Fibroblast of skin of right biceps (primary cell): ENCODE data around the gene PPME1.
"Not testable (repeated sequence)": the region's sequence is repeated elsewhere in the genome, so short reads cannot be mapped to it uniquely, and the experiment has no call there.

ENCODE experiments used
- DNase-seq: peaks from one replicate; pipeline ENCODE4 v3.0.0-alpha.2; 2013

PPME1 gene, protein sequence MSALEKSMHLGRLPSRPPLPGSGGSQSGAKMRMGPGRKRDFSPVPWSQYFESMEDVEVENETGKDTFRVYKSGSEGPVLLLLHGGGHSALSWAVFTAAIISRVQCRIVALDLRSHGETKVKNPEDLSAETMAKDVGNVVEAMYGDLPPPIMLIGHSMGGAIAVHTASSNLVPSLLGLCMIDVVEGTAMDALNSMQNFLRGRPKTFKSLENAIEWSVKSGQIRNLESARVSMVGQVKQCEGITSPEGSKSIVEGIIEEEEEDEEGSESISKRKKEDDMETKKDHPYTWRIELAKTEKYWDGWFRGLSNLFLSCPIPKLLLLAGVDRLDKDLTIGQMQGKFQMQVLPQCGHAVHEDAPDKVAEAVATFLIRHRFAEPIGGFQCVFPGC

DNA sequence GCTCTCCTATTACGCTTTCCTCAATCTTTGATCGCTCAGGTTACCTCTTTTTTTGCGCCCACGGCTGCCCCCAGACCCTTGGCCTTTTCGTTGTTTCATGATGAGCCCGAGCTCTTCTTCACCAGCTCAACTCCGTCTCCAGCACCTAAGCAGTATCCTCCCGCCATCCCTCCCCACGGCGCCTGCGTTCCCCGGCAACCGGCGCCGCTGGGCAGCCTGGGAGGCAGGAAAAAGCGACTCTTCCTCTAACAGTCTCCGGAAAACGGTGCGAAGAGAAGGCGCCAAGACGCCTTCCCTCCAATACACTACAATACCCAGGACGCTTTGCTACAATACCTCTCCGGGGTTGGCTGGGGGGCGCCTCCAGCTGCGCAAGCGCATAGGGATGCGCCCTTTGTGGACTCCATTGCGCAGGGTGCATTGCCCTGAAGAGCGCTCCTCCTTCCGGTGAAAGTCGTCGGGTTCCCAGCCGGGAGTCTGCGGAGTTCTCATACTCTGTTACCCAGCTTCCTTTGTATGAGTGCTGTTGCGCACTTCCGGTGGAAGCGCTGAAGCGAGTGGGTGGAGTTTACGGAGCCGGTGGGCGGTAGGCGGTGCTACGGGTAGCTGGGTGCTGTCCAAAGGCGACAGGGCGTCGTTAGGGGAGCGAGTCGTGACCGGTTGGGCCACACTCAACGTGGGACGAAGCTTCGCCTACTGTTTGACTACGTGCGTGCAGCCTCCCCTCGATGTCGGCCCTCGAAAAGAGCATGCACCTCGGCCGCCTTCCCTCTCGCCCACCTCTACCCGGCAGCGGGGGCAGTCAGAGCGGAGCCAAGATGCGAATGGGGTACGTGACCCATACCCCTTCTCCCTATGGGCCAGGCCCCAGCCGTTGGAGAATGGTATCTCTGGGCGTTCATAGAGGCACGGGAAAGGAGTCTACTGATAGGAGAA lies at the start of gene PPME1, which contains the start of gene C2CD3:
PPME1 (plus strand) TSS at position 596 of the 936 bp plus-strand sequence; CDS start at position 729, 133 bp downstream.
C2CD3 (minus strand) TSS at position 309 of the 936 bp plus-strand sequence; CDS start at position 99, 210 bp downstream.
- DNase-seq: peak; percentile 100

DNA sequence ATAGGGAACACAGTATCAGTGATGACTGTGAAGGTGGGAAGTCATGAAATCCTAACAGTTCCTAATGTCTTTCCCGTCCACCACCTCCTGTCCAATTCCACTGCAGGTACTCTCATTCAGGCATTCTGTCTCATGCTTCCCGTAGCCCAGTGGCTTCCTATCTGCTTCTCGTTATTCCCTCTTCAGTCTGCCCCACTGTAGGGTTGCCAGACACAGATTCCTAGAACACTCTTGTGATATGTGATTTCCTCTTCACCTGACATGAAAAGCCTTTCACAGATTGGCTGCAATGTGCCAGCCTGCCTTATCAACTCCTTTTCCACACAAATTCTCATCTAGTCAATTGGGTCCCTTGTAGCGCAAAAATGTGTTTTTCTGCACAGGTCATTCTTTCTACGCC lies 49.3 kb upstream of the PPME1 start:
- DNase-seq: no peak

DNA sequence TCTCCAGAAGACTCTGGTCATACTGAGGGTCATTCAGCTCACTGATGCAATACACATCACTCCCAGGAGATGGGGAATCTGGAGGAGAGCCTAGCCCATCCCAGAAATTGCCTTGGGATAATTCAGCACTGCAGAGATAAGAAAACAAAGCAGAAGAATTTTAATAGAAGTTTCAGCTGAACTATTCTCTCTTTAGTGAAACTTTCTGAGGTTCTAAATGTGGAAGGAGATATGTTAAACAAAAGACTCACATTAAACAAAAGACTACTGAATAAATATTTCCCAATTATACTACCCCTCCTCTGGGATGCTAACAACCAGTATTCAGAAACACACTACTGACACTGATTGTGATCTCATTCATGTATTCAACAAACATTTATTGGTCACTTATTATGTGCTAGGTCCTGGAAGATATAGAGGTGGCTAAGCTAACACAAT lies 48.1 kb upstream of the PPME1 start:
- DNase-seq: peak; percentile 25

DNA sequence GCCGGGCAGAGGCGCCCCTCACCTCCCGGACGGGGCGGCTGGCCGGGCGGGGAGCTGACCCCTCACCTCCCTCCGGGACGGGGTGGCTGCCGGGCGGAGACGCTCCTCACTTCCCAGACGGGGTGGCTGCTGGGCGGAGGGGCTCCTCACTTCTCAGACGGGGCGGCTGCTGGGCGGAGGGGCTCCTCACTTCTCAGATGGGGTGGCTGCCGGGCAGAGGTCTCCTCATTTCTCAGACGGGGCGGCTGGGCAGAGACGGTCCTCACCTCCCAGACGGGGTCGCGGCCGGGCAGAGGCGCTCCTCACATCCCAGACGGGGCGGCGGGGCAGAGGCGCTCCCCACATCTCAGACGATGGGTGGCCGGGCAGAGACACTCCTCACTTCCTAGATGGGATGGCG lies 42.0 kb upstream of the PPME1 start:
- DNase-seq: not testable (repeated sequence)

DNA sequence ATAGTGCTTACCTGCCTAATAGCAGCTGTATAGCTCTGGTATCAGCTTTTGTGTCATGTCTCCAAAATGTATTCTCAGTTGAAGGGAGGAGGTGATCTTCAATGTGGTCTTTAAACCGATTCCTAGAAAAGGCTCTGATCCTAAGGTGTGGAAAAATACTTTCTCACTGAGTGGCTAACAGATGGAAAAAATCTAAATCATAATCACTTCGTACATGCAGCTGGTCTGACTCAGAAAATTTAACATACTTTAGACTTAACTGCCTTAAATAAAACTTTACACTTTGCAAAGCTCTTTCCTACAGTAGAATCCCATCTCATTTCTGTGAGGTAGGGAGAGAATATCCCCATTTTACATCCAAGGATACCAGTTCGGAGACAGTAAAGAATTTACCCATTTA lies 38.3 kb upstream of the PPME1 start:
- DNase-seq: no peak

DNA sequence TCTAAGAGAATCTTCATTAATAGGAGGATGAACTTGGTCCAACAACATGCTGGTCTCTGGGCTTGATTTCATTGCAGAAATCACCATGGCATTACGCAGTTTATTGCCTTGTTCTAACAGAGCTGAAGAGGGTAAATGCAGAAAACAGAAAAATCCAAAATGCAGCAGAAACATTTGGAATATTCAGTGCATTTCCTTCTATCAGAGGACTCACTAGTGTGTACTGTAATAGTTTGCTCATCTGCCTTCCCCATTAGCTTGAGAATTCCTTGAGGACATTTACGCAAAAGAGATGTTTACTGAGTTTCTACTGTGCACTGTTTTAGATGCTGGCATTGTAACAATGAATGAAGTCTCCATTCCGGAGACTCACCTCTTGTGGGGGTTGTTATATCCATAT lies 37.7 kb upstream of the PPME1 start:
- DNase-seq: no peak

DNA sequence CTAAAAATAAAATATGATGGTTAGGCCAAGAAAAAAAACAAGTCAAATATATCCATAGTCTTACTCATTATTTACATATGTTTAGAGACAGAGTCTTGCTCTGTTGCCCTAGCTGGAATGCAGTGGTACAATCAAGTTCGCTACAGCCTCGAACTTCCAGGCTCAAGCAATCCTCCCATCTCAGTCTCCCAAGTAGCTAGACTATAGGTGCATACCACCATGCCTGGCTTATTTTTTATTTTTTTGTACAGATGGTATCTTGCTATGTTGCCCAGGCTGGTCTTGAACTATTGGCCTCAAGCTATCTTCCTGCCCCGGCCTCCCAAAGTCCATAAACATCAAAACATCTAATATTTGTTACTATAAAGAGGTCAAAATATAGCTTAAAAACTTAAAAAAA lies 36.4 kb upstream of the PPME1 start:
- no peak for DNase-seq

DNA sequence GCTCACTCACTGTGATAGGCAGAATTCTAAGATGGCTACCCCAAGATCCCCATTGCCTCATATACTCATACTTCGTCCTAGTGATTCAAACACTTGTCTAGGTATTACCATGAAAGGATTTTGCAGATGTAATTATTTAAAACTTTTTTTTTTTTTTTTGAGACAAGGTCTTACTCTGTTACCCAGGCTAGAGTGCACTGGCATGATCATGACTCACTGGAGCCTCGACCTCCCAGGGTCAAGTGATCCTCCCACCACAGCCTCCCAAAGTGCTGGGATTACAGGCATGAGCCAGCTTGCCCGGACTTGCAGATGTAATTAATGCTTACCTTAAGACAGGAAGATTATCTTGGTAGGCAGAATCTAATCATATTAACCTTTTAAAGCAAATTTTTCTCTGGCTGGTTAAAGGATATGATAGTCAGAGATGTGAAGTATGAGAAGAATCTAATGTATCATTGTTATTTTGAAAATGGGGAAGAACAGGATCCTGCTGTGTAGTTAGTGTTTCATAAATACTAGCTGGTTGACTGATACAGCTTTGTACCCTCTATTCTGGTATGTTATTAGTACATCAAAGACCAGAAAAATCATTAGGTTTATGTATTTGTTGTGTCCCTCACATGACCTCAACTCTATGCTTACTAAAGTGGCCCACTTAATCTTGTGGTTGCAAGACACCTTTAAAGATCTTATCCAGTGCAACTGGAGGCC lies 35.8 kb upstream of the PPME1 start:
- DNase-seq: peak; percentile 42

DNA sequence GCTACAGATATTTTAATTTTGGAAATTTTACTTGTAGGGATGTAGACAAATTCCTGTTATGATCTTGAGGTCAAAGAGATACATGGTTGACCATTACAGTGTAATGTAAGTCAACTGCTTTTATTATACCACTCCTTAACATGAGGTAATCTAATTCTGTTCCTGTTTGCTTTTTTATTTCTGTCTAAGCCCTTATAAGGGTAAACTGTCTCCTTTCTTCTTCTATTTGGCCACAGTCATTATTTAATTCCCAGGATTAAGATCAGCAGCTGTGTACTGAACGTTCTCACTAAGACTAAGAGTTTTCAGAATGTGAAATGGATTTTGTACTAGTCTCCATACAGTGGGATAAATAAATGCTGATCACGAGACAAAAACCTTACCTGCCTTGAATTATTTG lies 33.1 kb upstream of the PPME1 start:
- peak; percentile 28 for DNase-seq

DNA sequence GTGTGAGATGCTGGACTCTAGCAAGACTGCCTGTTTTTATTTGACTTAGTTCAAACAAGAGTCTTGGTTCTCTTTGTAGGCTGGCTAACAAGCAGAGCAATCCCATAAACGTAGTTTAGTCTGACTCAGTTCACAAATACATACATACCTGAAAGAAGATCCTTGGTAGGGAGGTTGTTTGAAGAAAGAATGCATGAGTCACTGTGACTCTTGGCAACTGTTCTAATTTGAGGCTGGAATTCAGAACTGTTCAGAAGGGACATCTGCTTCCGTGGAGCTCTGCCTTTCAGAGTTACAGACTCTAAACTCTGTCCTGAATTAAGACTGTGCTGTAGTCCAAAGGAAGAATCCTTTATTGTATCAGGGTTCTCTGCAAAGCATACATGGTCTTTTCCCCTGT lies 32.5 kb upstream of the PPME1 start:
- peak; percentile 99 for DNase-seq

DNA sequence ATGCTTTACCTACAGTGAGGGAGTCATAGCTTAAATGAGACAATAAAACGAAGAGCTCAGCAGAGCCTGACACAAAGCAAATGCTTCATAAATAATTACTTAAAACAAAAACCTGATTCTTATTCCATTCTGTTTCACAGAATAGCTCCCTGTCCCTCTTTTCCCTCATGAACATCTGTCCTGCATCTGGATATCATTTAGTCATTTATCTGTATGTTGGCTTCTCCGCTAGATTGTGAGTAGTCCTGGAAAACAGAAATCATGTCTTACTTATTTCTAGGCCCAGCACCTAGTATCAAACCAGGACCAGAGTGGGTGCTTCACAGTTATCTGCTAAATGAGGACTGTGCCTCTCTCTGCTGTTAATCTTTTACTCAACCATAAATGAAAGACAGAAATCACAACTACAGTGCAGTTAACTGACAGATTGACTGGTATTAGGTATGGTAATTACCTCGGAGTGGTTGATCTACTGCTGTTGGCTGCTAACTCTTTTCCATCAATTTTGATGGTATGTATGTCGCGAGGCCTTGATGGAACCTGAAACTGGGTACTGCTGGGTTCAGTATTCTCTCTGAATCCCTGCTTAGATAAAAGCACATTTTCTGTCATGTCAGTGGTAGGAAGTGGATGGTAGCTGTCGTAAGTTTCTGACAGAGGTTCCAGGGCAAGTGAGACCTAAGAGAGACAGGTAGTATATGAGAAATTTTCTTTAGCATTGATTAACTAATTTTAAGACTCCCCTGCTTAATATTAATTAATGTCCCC lies 31.8 kb upstream of the PPME1 start:
- peak; percentile 39 for DNase-seq

DNA sequence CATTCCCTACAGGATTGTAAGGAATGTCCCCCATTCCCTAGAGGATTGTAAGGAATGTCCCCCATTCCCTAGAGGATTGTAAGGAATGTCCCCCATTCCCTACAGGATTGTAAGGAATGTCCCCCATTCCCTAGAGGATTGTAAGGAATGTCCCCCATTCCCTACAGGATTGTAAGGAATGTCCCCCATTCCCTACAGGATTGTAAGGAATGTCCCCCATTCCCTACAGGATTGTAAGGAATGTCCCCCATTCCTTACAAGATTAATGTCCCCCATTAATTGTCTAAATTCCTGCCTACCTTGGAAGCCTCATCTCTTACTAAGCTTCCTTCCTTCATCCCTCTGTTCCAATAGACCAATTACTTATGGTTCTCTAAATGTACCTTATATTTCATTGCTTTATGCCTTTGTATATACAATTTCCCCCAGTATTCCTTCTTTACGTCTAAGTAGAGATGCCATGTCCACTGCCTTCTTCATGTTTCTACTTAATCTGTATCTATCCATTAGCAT lies 31.1 kb upstream of the PPME1 start:
- peak; percentile 59 for DNase-seq

DNA sequence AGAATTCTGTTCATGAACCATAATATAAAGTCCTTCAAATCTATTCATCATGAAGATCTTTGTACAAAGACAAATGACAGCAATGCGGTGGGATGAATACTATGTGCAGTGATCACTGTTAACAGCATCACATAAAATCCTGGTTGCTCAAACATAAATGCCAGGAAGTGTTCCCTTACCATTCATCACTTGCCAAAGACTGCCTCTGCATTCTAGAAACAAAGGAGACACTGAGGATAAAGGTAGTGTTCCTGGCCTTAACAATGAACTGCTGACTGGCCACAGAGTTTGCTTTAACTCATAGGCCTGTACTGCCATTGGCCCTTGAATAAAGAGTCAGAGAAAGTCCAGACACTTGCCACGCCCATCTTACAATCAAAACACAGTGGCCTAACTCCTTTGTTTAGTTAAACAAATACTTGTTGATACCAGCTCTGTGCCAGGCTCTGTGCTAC lies 29.8 kb upstream of the PPME1 start:
- DNase-seq: peak; percentile 46

DNA sequence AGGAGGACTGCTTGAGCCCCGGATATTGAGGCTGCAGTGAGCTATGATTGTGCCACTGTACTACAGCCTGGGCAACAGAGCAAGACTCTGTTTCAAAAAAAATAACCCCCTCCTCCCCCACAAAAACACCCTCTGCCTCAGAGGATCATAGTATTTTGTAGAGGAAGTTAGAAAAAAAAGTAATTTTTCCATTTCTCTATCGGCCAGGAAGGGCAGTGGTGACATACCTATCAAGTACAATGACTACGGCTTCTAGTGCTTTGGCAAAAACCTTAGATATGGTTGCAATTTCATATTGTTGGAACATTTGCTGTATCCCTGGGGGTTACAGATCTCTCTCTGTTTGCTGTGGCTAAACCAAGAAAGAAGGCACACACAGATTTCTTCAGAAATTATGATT lies 29.2 kb upstream of the PPME1 start:
- DNase-seq: no peak

DNA sequence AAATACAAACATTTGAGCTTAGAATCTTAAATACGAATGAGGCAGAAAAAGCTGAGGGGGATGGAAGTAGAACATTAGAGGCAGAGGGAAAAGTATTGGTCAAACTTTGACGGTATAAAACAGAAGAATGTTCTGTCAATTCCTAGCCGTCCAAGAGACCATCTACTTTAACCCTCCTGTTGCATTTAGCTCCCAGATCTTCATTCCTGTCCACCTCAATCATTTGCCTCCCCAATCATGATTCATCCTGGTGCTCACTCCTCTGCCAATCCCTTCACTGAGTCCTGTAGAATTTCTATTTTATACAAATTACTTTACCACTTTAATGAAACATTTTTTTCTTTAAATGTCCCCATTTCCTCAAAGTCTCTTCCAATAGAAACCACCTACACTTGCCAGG lies 28.5 kb upstream of the PPME1 start:
- peak; percentile 73 for DNase-seq

DNA sequence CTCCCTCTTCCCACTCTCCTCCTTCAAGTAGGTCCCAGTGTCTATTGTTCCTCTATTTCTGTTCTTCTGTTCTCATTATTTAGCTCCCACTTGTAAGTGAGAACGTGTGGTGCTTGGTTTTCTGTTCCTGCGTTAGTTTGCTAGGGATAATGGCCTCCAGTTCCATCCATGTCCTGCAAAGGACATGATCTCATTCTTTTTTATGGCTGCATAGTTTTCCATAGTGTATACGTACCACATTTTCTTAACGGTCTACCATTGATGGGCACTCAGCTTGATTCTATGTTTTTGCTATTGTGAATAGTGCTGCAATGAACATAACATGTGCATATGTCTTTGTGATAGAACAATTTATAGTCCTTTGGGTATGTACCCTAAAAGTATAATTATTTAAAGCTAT lies 26.5 kb upstream of the PPME1 start:
- no peak for DNase-seq

DNA sequence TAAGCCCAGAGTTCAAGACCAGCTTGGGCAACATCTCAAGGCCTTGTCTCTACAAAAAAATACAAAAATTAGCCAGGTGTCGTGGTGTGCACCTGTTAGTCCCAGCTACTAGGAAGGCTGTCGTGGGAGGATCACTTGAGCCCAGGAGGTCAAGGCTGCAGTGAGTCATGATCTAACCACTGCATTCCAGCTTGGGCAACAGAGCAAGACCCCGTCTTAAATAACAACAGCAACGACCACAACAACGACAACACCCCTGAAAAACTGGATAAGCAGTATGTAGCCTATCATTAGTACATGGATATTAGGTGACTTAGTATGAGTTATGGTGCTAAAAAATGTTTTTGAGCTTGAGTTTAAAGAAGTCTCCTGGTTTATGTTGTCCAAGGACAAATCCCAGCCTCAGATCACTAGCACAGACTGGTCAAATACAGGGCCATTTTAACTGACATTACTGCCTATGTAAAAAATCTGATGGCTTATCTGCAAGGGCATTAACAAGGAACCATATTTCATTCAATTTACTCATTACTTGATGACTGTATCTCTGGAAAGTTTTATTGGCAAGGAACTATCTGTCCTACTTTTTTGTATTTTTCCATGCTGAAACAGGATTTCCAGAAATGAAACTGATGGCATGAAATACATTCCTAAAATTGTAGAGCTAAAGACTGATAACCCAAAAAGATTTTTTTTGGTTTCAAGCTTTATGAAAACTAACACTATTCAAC lies 23.7 kb upstream of the PPME1 start:
- no peak for DNase-seq

DNA sequence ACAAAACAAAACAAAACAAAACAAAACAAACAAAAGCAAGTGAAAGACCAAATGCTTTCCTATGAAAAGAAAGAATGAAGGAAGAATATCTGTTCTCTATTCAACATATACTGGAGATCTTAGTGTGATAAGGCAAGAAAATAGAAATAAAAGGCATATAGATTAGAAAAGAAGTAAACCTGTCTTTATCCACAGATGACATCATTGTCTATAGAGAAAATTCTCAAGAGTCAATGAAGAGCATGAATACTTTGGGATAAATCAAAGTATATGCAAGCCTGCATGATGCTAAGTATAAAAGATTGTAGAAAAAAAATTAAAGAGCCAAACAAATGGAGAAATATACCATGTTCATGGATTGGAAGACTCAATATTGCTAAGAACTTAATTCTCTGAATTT lies 17.9 kb upstream of the PPME1 start:
- no peak for DNase-seq

DNA sequence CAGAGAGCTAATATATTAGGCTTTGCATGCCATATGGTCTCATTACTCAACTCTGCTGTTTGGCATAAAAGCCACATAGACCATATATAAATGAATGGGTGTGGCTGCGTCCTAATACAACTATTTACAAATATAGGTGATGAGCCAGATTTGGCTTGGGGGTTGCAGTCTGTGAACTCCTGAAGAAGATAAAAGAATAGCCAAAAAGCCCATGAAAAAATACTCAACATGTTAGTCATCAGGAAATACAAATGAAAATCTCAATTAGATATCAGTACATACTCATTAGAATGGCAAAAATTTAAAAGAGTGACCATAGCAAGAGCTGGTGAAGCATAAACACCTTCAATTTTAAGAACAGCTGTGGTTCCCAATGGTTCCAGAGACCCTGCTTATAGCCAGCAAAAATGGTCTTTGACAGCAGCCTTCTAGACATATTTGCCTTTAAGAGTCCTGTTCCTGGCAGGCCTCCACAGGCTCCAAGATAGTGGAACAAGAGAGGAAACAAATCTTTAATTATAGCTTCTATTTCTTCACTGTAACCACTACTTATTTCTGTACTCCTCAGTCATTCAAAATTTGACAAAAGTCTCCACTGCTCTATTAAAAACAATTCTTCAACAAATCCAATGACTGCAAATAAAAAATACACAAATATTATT lies 16.3 kb upstream of the PPME1 start:
- DNase-seq: peak; percentile 34

DNA sequence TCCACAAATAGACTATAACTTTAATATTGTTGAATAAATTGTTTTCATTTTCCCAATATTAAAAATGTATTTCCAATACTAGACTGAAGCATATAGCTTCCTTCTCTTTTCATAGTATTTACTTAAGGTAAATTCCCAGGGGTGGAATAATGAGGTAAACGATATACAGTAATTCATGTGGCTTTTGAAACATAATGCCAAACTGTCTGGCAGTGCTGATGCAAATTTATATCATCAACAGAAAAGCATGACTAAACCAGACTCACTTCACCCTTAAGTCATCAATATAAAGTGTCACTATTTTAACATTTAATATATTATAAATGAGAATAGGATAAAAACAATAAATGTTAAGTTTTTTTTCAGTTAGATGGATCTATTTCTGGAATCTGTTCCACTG lies 13.9 kb upstream of the PPME1 start:
- no peak for DNase-seq

DNA sequence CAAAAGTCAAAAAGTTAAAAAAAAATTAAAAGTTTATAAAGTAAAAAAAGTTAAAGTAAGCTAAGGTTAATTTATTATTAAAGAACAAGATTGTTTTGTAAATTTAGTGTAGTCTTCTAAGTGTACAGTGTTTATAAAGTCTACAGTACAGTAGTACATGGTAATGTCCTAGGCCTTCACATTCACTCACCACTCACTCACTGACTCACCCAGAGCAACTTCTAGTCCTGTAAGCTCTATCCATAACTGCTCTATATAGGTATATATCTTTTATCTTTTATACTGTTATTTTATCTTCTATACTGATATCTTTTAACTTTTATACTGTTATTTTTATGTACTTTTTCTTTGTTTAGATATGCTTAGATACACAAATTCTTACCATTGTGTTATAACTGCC lies 11.4 kb upstream of the PPME1 start:
- DNase-seq: no peak
